ENCODE results near the gene ADPRHL1. TPM values are rescaled to one million over a fixed set of nuclear protein-coding genes. Genes with fewer than 3 reads are reported as not detected.

The ADPRHL1 gene
- total RNA-seq, 2 donors from 2014 or later, result 1.6 to 2.9 TPM

- Histone ChIP-seq H3K27ac (ENCODE audit: low read depth, low read length) (peak overlapping the region; percentile 72), H3K9me3 (ENCODE audit: control insufficient read depth, low read length) (no peaks in the 10 kb centered on the region), H3K9ac (ENCODE audit: extremely low read depth, low read length, poor library complexity, severe bottlenecking) (peak overlapping the region; percentile 49), H3K36me3 (ENCODE audit: control insufficient read depth, insufficient read depth, low read length) (no peaks in the 10 kb centered on the region), H3K27me3 (ENCODE audit: control insufficient read depth, insufficient read depth, low read length, poor library complexity, severe bottlenecking) (no peaks in the 10 kb centered on the region), H3K4me1 (ENCODE audit: control insufficient read depth, insufficient read depth, low read length) (no peaks in the 10 kb centered on the region), H3K4me3 (ENCODE audit: low read length) (peak overlapping the region; percentile 81)
- peaks cover 56% of the 10 kb centered on the region for H3K4me1 Mint-ChIP-seq
- DNase-seq, result peak; percentile 91
- H3K36me3 Mint-ChIP-seq (ENCODE audit: low read depth), result peaks cover 3% of the 10 kb centered on the region
- peak overlapping the region; percentile 85 for H3K27ac Mint-ChIP-seq
- WGBS, 2 experiments (ENCODE audit: insufficient coverage in 1 of 2, insufficient read length in 1 of 2), result 4 to 25% methylated on average over 5 to 8 of the region's 8 CpGs
- no peaks in the 10 kb centered on the region for H3K27me3 Mint-ChIP-seq (ENCODE audit: insufficient read depth)
- H3K4me3 Mint-ChIP-seq, result peak overlapping the region; percentile 83
- peak; percentile 68 for TF ChIP-seq CTCF (conservative IDR thresholded peaks at IDR 0.05)
- no peaks in the 10 kb centered on the region for H3K9me3 Mint-ChIP-seq
Measured at GRCh38 chr13:113489171-113489548, 35.9 kb upstream of the ADPRHL1 start.

- Mint-ChIP-seq H3K9me3 (no peaks in the 10 kb centered on the region), H3K27ac (no peak overlapping the region), H3K4me1 (peaks cover 47% of the 10 kb centered on the region), H3K27me3 (ENCODE audit: insufficient read depth) (no peaks in the 10 kb centered on the region), H3K36me3 (ENCODE audit: low read depth) (peaks cover 7% of the 10 kb centered on the region), H3K4me3 (no peak overlapping the region)
- no peak for TF ChIP-seq CTCF (conservative IDR thresholded peaks at IDR 0.05)
- H3K27ac ChIP-seq (ENCODE audit: low read depth, low read length), result no peak overlapping the region
- no peak for DNase-seq
- H3K4me3 ChIP-seq (ENCODE audit: low read length), result peak overlapping the region; percentile 81
- no peaks in the 10 kb centered on the region for H3K36me3 ChIP-seq (ENCODE audit: control insufficient read depth, insufficient read depth, low read length)
- no peaks in the 10 kb centered on the region for H3K9me3 ChIP-seq (ENCODE audit: control insufficient read depth, low read length)
- no peak overlapping the region for H3K9ac ChIP-seq (ENCODE audit: extremely low read depth, low read length, poor library complexity, severe bottlenecking)
- 87 to 94% methylated on average over 3 of the region's 3 CpGs for WGBS, 2 experiments (ENCODE audit: insufficient coverage in 1 of 2, insufficient read length in 1 of 2)
- no peaks in the 10 kb centered on the region for H3K27me3 ChIP-seq (ENCODE audit: control insufficient read depth, insufficient read depth, low read length, poor library complexity, severe bottlenecking)
- H3K4me1 ChIP-seq (ENCODE audit: control insufficient read depth, insufficient read depth, low read length), result no peaks in the 10 kb centered on the region
Measured at GRCh38 chr13:113488283-113488682, 35.0 kb upstream of the ADPRHL1 start.

GRCh38 chr13:113486698-113487097, 33.4 kb upstream of the ADPRHL1 start:
- no peak overlapping the region for H3K4me3 Mint-ChIP-seq
- Histone ChIP-seq H3K36me3 (ENCODE audit: control insufficient read depth, insufficient read depth, low read length) (no peaks in the 10 kb centered on the region), H3K4me1 (ENCODE audit: control insufficient read depth, insufficient read depth, low read length) (no peaks in the 10 kb centered on the region), H3K27ac (ENCODE audit: low read depth, low read length) (no peak overlapping the region), H3K27me3 (ENCODE audit: control insufficient read depth, insufficient read depth, low read length, poor library complexity, severe bottlenecking) (no peaks in the 10 kb centered on the region), H3K9ac (ENCODE audit: extremely low read depth, low read length, poor library complexity, severe bottlenecking) (no peak overlapping the region), H3K9me3 (ENCODE audit: control insufficient read depth, low read length) (no peaks in the 10 kb centered on the region), H3K4me3 (ENCODE audit: low read length) (no peak overlapping the region)
- 93 to 100% methylated on average over 1 to 4 of the region's 4 CpGs for WGBS, 2 experiments (ENCODE audit: insufficient coverage in 1 of 2, insufficient read length in 1 of 2)
- peak overlapping the region; percentile 12 for H3K27ac Mint-ChIP-seq
- no peaks in the 10 kb centered on the region for H3K9me3 Mint-ChIP-seq
- TF ChIP-seq CTCF (conservative IDR thresholded peaks at IDR 0.05), result no peak
- H3K4me1 Mint-ChIP-seq, result peaks cover 41% of the 10 kb centered on the region
- DNase-seq, result no peak
- peaks cover 11% of the 10 kb centered on the region for H3K36me3 Mint-ChIP-seq (ENCODE audit: low read depth)
- no peaks in the 10 kb centered on the region for H3K27me3 Mint-ChIP-seq (ENCODE audit: insufficient read depth)
